Endothelial cell of umbilical vein (primary cell): ENCODE data around the gene UBN2. TPM values are rescaled to one million over a fixed set of nuclear protein-coding genes. Genes with fewer than 3 reads are reported as not detected.

ENCODE experiments used
- BruUV-seq: library from RNA; stranded (reverse); fragments of 400-500 nt; replicated peaks from 2 replicates; lab custom pipeline; 2021; lab: Mats Ljungman, UMichigan
- CTCF ChIA-PET: fragments of 300-600, 350-600 bp; sonication (Branson Sonifier 250); formaldehyde crosslinking; loops from one replicate; lab custom pipeline; 2021; ENCODE audit warnings: antibody characterized with exemption, inconsistent platforms; lab: Charles Lee
- POLR2A ChIA-PET: fragments of 300-600, 350-600 bp; sonication (Branson Sonifier 250); formaldehyde crosslinking; loops from one replicate; lab custom pipeline; 2021; ENCODE audit warnings: antibody characterized with exemption, inconsistent platforms; lab: Charles Lee
- DNase-seq: peaks from one replicate; pipeline ENCODE4 v3.0.0-alpha.2; 2011; ENCODE audit warnings: low read depth, low spot score
- FAIRE-seq: peaks from 2 replicates; lab custom pipeline; 2011; peaks lifted over from hg19 to GRCh38; lab: Jason Lieb, UNC
- H2AFZ ChIP-seq: 2 replicates; pipeline ENCODE4 v1.6.0; 2012; ENCODE audit warnings: low read depth, low read length, control low read depth, inconsistent platforms
- H3K27ac ChIP-seq: 2 replicates; pipeline ENCODE4 v1.5.1; 2011; ENCODE audit warnings: low read depth, mild to moderate bottlenecking, control low read depth, low read length, moderate library complexity; ENCODE audit not compliant: insufficient read depth
- H3K27me3 ChIP-seq, 2 experiments: 2 replicates each; pipeline versions ENCODE4 v1.6.0 to v1.6.1; 2011; ENCODE audit warnings: low read length in 2 of 2, mixed read lengths in 1 of 2; ENCODE audit not compliant: control insufficient read depth in 2 of 2, insufficient read depth in 2 of 2
- H3K36me3 ChIP-seq, 2 experiments: 2 replicates in 1 of 2; 3 replicates in 1 of 2; pipeline ENCODE4 v1.5.1; 2011; ENCODE audit warnings: low read length in 2 of 2, mild to moderate bottlenecking in 1 of 2, moderate library complexity in 1 of 2; ENCODE audit not compliant: control insufficient read depth in 2 of 2, insufficient read depth in 2 of 2; ENCODE audit errors: extremely low read depth in 1 of 2
- H3K4me1 ChIP-seq: 3 replicates; pipeline ENCODE4 v1.5.1; 2011; ENCODE audit warnings: mild to moderate bottlenecking, low read length; ENCODE audit not compliant: control insufficient read depth, insufficient read depth; ENCODE audit errors: extremely low read depth
- H3K4me2 ChIP-seq: 2 replicates; pipeline ENCODE4 v1.6.1; 2011; ENCODE audit warnings: low read length, control low read depth, mixed read lengths; ENCODE audit not compliant: insufficient read depth
- H3K4me3 ChIP-seq, 3 experiments: fragments of 200-600 bp in 1 of 3; sonication (generic), shearing (Covaris generic) in 1 of 3; replicated peaks in 1 of 3; 2 replicates each; pipeline ENCODE4 v1.5.1; 2011 to 2016; ENCODE audit warnings: control low read depth in 3 of 3, low read length in 3 of 3, mild to moderate bottlenecking in 2 of 3, inconsistent platforms in 1 of 3, low read depth in 1 of 3, moderate library complexity in 1 of 3; ENCODE audit not compliant: insufficient read depth in 1 of 3
- H3K79me2 ChIP-seq: 2 replicates; pipeline ENCODE4 v1.6.0; 2012; ENCODE audit warnings: low read length, inconsistent platforms; ENCODE audit not compliant: control insufficient read depth, insufficient read depth
- H3K9ac ChIP-seq: replicated peaks from 2 replicates; pipeline ENCODE3; 2011; ENCODE audit warnings: low read length, control low read depth; ENCODE audit not compliant: insufficient read depth; ENCODE audit errors: extremely low read depth
- H3K9me1 ChIP-seq: replicated peaks from 3 replicates; pipeline ENCODE4 v1.6.0; 2011; ENCODE audit warnings: mild to moderate bottlenecking, low read length; ENCODE audit not compliant: control insufficient read depth, insufficient read depth; ENCODE audit errors: extremely low read depth
- H3K9me3 ChIP-seq: replicated peaks from 2 replicates; pipeline ENCODE4 v1.5.1; 2012; ENCODE audit warnings: low read length, inconsistent platforms; ENCODE audit not compliant: control insufficient read depth, insufficient read depth
- H4K20me1 ChIP-seq: replicated peaks from 2 replicates; pipeline ENCODE3; 2011; ENCODE audit warnings: mild to moderate bottlenecking, low read length; ENCODE audit not compliant: control insufficient read depth, insufficient read depth; ENCODE audit errors: extremely low read depth
- CTCF ChIP-seq, 2 donors: IDR thresholded peaks; 1 replicate in 1 of 2; 2 replicates in 1 of 2; pipeline ENCODE4 v1.5.1; 2011; ENCODE audit warnings: low read length in 2 of 2, mild to moderate bottlenecking in 2 of 2, moderate library complexity in 2 of 2, control low read depth in 1 of 2, inconsistent platforms in 1 of 2, low read depth in 1 of 2; ENCODE audit not compliant: insufficient read depth in 1 of 2; ENCODE audit errors: extremely low read depth in 1 of 2
- EZH2 ChIP-seq: IDR thresholded peaks from 2 replicates; pipeline ENCODE4 v1.6.1; 2012; ENCODE audit warnings: borderline replicate concordance, low read depth, mild to moderate bottlenecking, moderate library complexity, low read length, inconsistent platforms; ENCODE audit not compliant: severe bottlenecking
- FOS ChIP-seq: IDR thresholded peaks from 2 replicates; pipeline ENCODE4 v1.6.1; 2011; ENCODE audit warnings: mild to moderate bottlenecking, low read length, moderate library complexity, borderline replicate concordance; ENCODE audit not compliant: insufficient read depth
- JUN ChIP-seq: IDR thresholded peaks from 2 replicates; pipeline ENCODE4 v1.6.1; 2011; ENCODE audit warnings: borderline replicate concordance, low read depth; ENCODE audit not compliant: insufficient read length, insufficient read depth
- MYC ChIP-seq: IDR thresholded peaks from one replicate; pipeline ENCODE4 v1.6.1; 2011; ENCODE audit warnings: mild to moderate bottlenecking, low read depth, low read length
- POLR2A ChIP-seq: IDR thresholded peaks from 2 replicates; pipeline ENCODE4 v1.6.1; 2012; ENCODE audit warnings: low read depth, mild to moderate bottlenecking, control low read depth, low read length
- POLR2AphosphoS5 ChIP-seq: IDR thresholded peaks from 2 replicates; pipeline ENCODE4 v1.6.1; 2012; ENCODE audit warnings: low read depth, mild to moderate bottlenecking, control low read depth, low read length, moderate library complexity; ENCODE audit not compliant: insufficient read depth
- dilution Hi-C: fragments of 300-500 bp; cut with MboI; formaldehyde crosslinking; loops from one replicate; pipeline ENCODE4 v1.15.0; 2019; ENCODE audit warnings: low sequenced_read_pairs; ENCODE audit not compliant: extremely low pct_ligation_motif_present
- intact Hi-C: fragments of 100-400 bp; cut with micrococcal nuclease; formaldehyde crosslinking; loops from one replicate; pipeline ENCODE4 v1.10.0; 2022
- polyA plus RNA-seq, 4 experiments: library from polyadenylated mRNA; depleted of rRNA in 3 of 4; stranded (reverse) in 3 of 4; unstranded in 1 of 4; fragments of >200 nt; gene quantifications; 2 replicates each; pipeline versions ENCODE4 v1.2.1 to v1.2.3, GENCODE V29; 2011 to 2012; ENCODE audit warnings: missing spikeins in 1 of 4
- total RNA-seq: library from RNA; stranded (reverse); gene quantifications from 2 replicates; pipeline ENCODE4 v1.2.3, GENCODE V29; 2021

The UBN2 gene
- total and polyA plus RNA-seq, 2 donors (not counting 3 experiments of a cell fraction or from before 2014, with no cell fraction given): 2.2 to 14.2 TPM

GRCh38 chr7:139341776-139342226 lies 110.8 kb downstream of the UBN2 start:
- no peaks in the 10 kb centered on the region for H3K9me3 ChIP-seq
- intact Hi-C loops: loop anchor here (5.0 kb wide), 1 partner anchor 304 kb away; the partner anchor contains the start of gene ZC3HAV1L
- H2AFZ ChIP-seq: peak overlapping the region; percentile 20
- peak overlapping the region; percentile 49 to 97 (median 71) for H3K4me3 ChIP-seq
- peak overlapping the region; percentile 81 for H3K4me2 ChIP-seq
- no peaks in the 10 kb centered on the region for H3K27me3 ChIP-seq
- H3K9me1 ChIP-seq: no peaks in the 10 kb centered on the region
- FAIRE-seq (peak; percentile 88), DNase-seq (no peak)
- POLR2A ChIA-PET: no interaction called here
- peaks cover 18% of the 10 kb centered on the region for H3K79me2 ChIP-seq
- no peaks in the 10 kb centered on the region for H4K20me1 ChIP-seq
- BruUV-seq: TSS peak; percentile 53
- dilution Hi-C loops: no loop called here
- H3K4me1 ChIP-seq: peaks cover 5% of the 10 kb centered on the region
- H3K36me3 ChIP-seq: peaks cover 3 to 5% of the 10 kb centered on the region in 2 experiments
- H3K9ac ChIP-seq: peak overlapping the region; percentile 97
- H3K27ac ChIP-seq: peak overlapping the region; percentile 93
- CTCF ChIA-PET: no interaction called here
- TF ChIP-seq MYC (no peak), EZH2 (no peak), POLR2AphosphoS5 (no peak), POLR2A (no peak), JUN (no peak), CTCF (IDR thresholded peaks at IDR 0.05; ENCODE audit: extremely low read depth in 1 of 2, insufficient read depth in 1 of 2, low read depth in 1 of 2, low read length in 2 of 2) (no peak), FOS (no peak)
